LNCaP clone FGC (cell line): ENCODE data around the gene TMEM167A.
A peak's percentile ranks its signal among the peaks of the same experiment; 100 is the strongest.

Experiments used
- DNase-seq: peaks from one replicate; pipeline ENCODE4 v3.0.0-alpha.2; 2011; ENCODE audit warnings: low read depth
- H3K4me3 ChIP-seq: 2 replicates; pipeline ENCODE4 v1.5.1; 2011; ENCODE audit warnings: mild to moderate bottlenecking, low read depth, low read length, control low read depth
- CTCF ChIP-seq: IDR thresholded peaks from 2 replicates; pipeline ENCODE4 v1.5.1; 2012; ENCODE audit warnings: mild to moderate bottlenecking; ENCODE audit not compliant: control insufficient read depth, insufficient read depth; ENCODE audit errors: extremely low read depth

Gene TMEM167A

GRCh38 chr5:83092619-83093018 lies 15.4 kb upstream of the TMEM167A start:
- TF ChIP-seq CTCF = no peak
- DNase-seq = no peak

GRCh38 chr5:83090169-83090568 lies 13.0 kb upstream of the TMEM167A start:
- no peak for TF ChIP-seq CTCF
- no peak overlapping the region for H3K4me3 ChIP-seq
- no peak for DNase-seq

More at GRCh38 chr5:83092619-83093018, 15.4 kb upstream of the TMEM167A start:
- H3K4me3 ChIP-seq = no peak overlapping the region

GRCh38 chr5:83085106-83085505 lies 7.9 kb upstream of the TMEM167A start:
- TF ChIP-seq CTCF = no peak
- peak; percentile 78 for DNase-seq
- no peak overlapping the region for H3K4me3 ChIP-seq

- no peak overlapping the region for H3K4me3 ChIP-seq
- no peak for TF ChIP-seq CTCF
- no peak for DNase-seq
Observed at GRCh38 chr5:83084336-83084735, 7.1 kb upstream of the TMEM167A start.

GRCh38 chr5:83082750-83083149 lies 5.6 kb upstream of the TMEM167A start:
- DNase-seq = no peak
- no peak overlapping the region for H3K4me3 ChIP-seq
- TF ChIP-seq CTCF = no peak

GRCh38 chr5:83077662-83078261 lies 568 bp upstream of the TMEM167A start:
- no peak for TF ChIP-seq CTCF
- no peak for DNase-seq
- peak overlapping the region; percentile 93 for H3K4me3 ChIP-seq

GRCh38 chr5:83072966-83073365 lies 4.2 kb downstream of the TMEM167A start:
- H3K4me3 ChIP-seq = no peak overlapping the region
- TF ChIP-seq CTCF = no peak
- no peak for DNase-seq
